ENCODE measurements around the gene MYCN. TPM values are rescaled to one million over a fixed set of nuclear protein-coding genes. Genes with fewer than 3 reads are reported as not detected.
A peak's percentile ranks its signal among the peaks of the same experiment; 100 is the strongest.

Gene MYCN
- total RNA-seq, 1 experiment from 2014 or later = 68.3 TPM

GRCh38 chr2:15892151-15892880 is 48.0 kb upstream of the MYCN start (continued):
- TF ChIP-seq, protein P1, sequence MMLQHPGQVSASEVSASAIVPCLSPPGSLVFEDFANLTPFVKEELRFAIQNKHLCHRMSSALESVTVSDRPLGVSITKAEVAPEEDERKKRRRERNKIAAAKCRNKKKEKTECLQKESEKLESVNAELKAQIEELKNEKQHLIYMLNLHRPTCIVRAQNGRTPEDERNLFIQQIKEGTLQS (CRISPR knock-in tag; conservative IDR thresholded peaks at IDR 0.05) = no peak
- no peak for TF ChIP-seq NFATC4 (CRISPR knock-in tag; IDR thresholded peaks at IDR 0.05)
- no peak for TF ChIP-seq PRRX2 (CRISPR knock-in tag; IDR thresholded peaks at IDR 0.05)
- TF ChIP-seq ZBTB21 (CRISPR knock-in tag; IDR thresholded peaks at IDR 0.05; ENCODE audit: borderline replicate concordance) = no peak
- TF ChIP-seq ZNF121 (CRISPR knock-in tag; IDR thresholded peaks at IDR 0.05) = no peak
- TF ChIP-seq ZNF138 (CRISPR knock-in tag; conservative IDR thresholded peaks at IDR 0.05) = no peak
- TF ChIP-seq KAT7 (CRISPR knock-in tag; IDR thresholded peaks at IDR 0.05; ENCODE audit: borderline replicate concordance) = no peak
- TF ChIP-seq E2F1 (CRISPR knock-in tag; IDR thresholded peaks at IDR 0.05) = no peak
- TF ChIP-seq TEAD4 (CRISPR knock-in tag; IDR thresholded peaks at IDR 0.05) = no peak
- TF ChIP-seq NR1H2 (CRISPR knock-in tag; IDR thresholded peaks at IDR 0.05) = no peak
- no peak for TF ChIP-seq ZNF263 (CRISPR knock-in tag; IDR thresholded peaks at IDR 0.05; ENCODE audit: low read depth)
- TF ChIP-seq, protein P2, sequence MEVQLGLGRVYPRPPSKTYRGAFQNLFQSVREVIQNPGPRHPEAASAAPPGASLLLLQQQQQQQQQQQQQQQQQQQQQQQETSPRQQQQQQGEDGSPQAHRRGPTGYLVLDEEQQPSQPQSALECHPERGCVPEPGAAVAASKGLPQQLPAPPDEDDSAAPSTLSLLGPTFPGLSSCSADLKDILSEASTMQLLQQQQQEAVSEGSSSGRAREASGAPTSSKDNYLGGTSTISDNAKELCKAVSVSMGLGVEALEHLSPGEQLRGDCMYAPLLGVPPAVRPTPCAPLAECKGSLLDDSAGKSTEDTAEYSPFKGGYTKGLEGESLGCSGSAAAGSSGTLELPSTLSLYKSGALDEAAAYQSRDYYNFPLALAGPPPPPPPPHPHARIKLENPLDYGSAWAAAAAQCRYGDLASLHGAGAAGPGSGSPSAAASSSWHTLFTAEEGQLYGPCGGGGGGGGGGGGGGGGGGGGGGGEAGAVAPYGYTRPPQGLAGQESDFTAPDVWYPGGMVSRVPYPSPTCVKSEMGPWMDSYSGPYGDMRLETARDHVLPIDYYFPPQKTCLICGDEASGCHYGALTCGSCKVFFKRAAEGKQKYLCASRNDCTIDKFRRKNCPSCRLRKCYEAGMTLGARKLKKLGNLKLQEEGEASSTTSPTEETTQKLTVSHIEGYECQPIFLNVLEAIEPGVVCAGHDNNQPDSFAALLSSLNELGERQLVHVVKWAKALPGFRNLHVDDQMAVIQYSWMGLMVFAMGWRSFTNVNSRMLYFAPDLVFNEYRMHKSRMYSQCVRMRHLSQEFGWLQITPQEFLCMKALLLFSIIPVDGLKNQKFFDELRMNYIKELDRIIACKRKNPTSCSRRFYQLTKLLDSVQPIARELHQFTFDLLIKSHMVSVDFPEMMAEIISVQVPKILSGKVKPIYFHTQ (CRISPR knock-in tag; IDR thresholded peaks at IDR 0.05) = no peak

- Mint-ChIP-seq H3K36me3 (peaks cover 9% of the 10 kb centered on the region; the same call in 1 of the 2 replicates), H3K27me3 (ENCODE audit: low read depth) (peaks cover 4% of the 10 kb centered on the region), H3K27ac (no peak overlapping the region), H3K9me3 (peaks cover 15% of the 10 kb centered on the region), H3K4me1 (peaks cover 75% of the 10 kb centered on the region), H3K4me3 (no peak overlapping the region)
- TF ChIP-seq, protein P3, sequence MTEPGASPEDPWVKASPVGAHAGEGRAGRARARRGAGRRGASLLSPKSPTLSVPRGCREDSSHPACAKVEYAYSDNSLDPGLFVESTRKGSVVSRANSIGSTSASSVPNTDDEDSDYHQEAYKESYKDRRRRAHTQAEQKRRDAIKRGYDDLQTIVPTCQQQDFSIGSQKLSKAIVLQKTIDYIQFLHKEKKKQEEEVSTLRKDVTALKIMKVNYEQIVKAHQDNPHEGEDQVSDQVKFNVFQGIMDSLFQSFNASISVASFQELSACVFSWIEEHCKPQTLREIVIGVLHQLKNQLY (CRISPR knock-in tag; IDR thresholded peaks at IDR 0.05) = no peak
- DNase-seq (ENCODE audit: low spot score) (no peak), ATAC-seq (no peak)
- ChIA-PET POLR2A (interaction anchor here (0.7 kb wide), 1 partner anchor 249 kb away, joined by 3 read pairs; no protein-coding TSS in a partner anchor), CTCF (no interaction called here)
Observed at GRCh38 chr2:15893085-15893484, 47.3 kb upstream of the MYCN start.

DNA sequence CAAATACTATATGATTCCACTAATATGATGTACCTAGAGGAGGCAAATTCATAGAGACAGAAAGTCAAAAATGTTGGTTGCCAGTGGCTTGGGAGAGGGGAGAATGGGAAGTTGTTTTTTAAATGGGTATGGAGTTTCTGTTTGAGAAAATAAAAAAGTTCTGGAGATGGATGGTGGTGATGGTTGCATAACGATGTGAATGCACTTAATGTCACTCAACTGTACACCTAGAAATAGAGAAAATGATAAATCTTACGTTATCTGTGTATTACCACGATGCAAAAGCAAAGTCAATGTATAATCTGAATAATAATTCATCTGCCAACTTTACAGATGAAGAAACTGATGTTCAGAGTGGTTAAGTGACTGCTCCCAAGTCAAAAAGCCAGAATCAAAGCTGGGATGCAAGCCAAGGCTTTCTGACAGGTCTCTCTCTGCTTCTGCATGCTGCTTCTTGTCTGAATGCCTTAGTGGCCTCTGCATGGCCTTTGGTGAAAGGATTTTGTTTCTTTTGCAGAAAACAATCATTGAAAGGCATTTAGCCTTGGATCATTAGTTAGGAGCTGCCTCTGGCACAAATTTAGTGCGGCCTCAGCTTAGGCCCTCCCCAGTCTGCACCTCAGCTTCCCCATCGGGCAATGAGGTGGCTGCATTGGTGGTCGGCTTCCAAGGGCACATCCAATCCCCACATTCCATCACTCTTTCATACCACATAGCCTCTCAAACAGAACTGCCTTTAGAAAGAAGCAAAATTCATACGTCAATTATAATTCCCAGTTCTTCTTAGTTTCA is 46.5 kb upstream of the MYCN start:
- POLR2A ChIA-PET = no interaction called here
- peaks cover 74% of the 10 kb centered on the region for H3K4me1 Mint-ChIP-seq
- H3K4me3 Mint-ChIP-seq = no peak overlapping the region
- no peak for TF ChIP-seq TP53 (CRISPR knock-in tag; IDR thresholded peaks at IDR 0.05)
- no peak for TF ChIP-seq RELA (CRISPR knock-in tag; IDR thresholded peaks at IDR 0.05; ENCODE audit: borderline replicate concordance)
- TF ChIP-seq NR3C1 (CRISPR knock-in tag; conservative IDR thresholded peaks at IDR 0.05; ENCODE audit: low read depth) = no peak
- TF ChIP-seq FOXK1 (CRISPR knock-in tag; IDR thresholded peaks at IDR 0.05) = no peak
- TF ChIP-seq, protein P4, sequence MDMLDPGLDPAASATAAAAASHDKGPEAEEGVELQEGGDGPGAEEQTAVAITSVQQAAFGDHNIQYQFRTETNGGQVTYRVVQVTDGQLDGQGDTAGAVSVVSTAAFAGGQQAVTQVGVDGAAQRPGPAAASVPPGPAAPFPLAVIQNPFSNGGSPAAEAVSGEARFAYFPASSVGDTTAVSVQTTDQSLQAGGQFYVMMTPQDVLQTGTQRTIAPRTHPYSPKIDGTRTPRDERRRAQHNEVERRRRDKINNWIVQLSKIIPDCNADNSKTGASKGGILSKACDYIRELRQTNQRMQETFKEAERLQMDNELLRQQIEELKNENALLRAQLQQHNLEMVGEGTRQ (CRISPR knock-in tag; IDR thresholded peaks at IDR 0.05) = no peak
- no peak for TF ChIP-seq ZNF423 (CRISPR knock-in tag; IDR thresholded peaks at IDR 0.05)
- TF ChIP-seq ZNF138 (CRISPR knock-in tag; conservative IDR thresholded peaks at IDR 0.05) = no peak
- TF ChIP-seq CREM (CRISPR knock-in tag; IDR thresholded peaks at IDR 0.05) = no peak
- TF ChIP-seq IRF1 (CRISPR knock-in tag; IDR thresholded peaks at IDR 0.05) = no peak
- TF ChIP-seq CREB1 (CRISPR knock-in tag; IDR thresholded peaks at IDR 0.05) = no peak
- no peak for TF ChIP-seq ZSCAN18 (CRISPR knock-in tag; IDR thresholded peaks at IDR 0.05)

More for the DNA sequence above, 46.5 kb upstream of the MYCN start:
- CTCF ChIA-PET = no interaction called here
- peaks cover 6% of the 10 kb centered on the region for H3K27me3 Mint-ChIP-seq (ENCODE audit: low read depth)
- H3K9me3 Mint-ChIP-seq = peaks cover 23% of the 10 kb centered on the region
- no peak for ATAC-seq
- DNase-seq (ENCODE audit: low spot score) = no peak
- peaks cover 15% of the 10 kb centered on the region; the same call in 1 of the 2 replicates for H3K36me3 Mint-ChIP-seq
- 0 out of 2 replicates have a peak overlapping the region, but pooled peaks have one; percentile 50 for H3K27ac Mint-ChIP-seq

Data from WTC11 (cell line).